CD4-positive, alpha-beta T cell treated with Interferon alpha-2 for 1 hour (primary cell): ENCODE measurements around the gene VILL.

Source experiments
- DNase-seq, 2 donors: peaks; one replicate each; pipeline ENCODE4 v3.0.0-alpha.2; 2020 to 2022

VILL gene

GRCh38 chr3:38002291-38002876 lies 11.8 kb downstream of the VILL start:
- DNase-seq = no peak

- DNase-seq = no peak
Observed at GRCh38 chr3:38002940-38003339, 12.4 kb downstream of the VILL start.

- DNase-seq = peak; percentile 43 to 67
Observed at GRCh38 chr3:38003371-38003816, 12.8 kb downstream of the VILL start.

- no peak for DNase-seq
Observed at GRCh38 chr3:38003817-38004414, 13.3 kb downstream of the VILL start.

GRCh38 chr3:38004415-38005075 lies 14.0 kb downstream of the VILL start:
- peak; percentile 52 to 67 for DNase-seq

GRCh38 chr3:38005076-38006020 lies 14.8 kb downstream of the VILL start:
- no peak for DNase-seq

GRCh38 chr3:38006031-38006430 lies 15.4 kb downstream of the VILL start:
- DNase-seq = no peak

- no peak for DNase-seq
Observed at GRCh38 chr3:38006445-38006995, 15.9 kb downstream of the VILL start.

GRCh38 chr3:38007754-38008090 lies 17.1 kb downstream of the VILL start:
- DNase-seq = no peak

- DNase-seq = no peak
Observed at GRCh38 chr3:38008191-38008701, 17.7 kb downstream of the VILL start.

- no peak for DNase-seq
Observed at GRCh38 chr3:38008971-38009580, 18.5 kb downstream of the VILL start.

GRCh38 chr3:38009807-38010591 lies 19.4 kb downstream of the VILL start:
- DNase-seq = no peak

- DNase-seq = no peak
Observed at GRCh38 chr3:38011111-38011510, 20.5 kb downstream of the VILL start.

GRCh38 chr3:38015485-38015884 lies 24.9 kb downstream of the VILL start:
- no peak for DNase-seq

GRCh38 chr3:38015984-38016383 lies 25.4 kb downstream of the VILL start:
- no peak for DNase-seq

- no peak for DNase-seq
Observed at GRCh38 chr3:38016410-38016809, 25.8 kb downstream of the VILL start.

- no peak for DNase-seq
Observed at GRCh38 chr3:38016847-38017444, 26.4 kb downstream of the VILL start.

- DNase-seq = no peak
Observed at GRCh38 chr3:38017445-38018295, 27.1 kb downstream of the VILL start.

GRCh38 chr3:38018296-38019266 lies 28.0 kb downstream of the VILL start:
- DNase-seq = no peak
